Activated naive CD4-positive, alpha-beta T cell treated with anti-CD3 and anti-CD28 coated beads, Interleukin-2, amount 10 ng/mL, durations not matched to agents 7 days and 5 days (primary cell): ENCODE data around the gene ANKRD16.
"Not testable (repeated sequence)": the region's sequence is repeated elsewhere in the genome, so short reads cannot be mapped to it uniquely, and the experiment has no call there.

Experiments used
- CTCF ChIA-PET: fragments of 350-600 bp; sonication (Branson Sonifier 250); formaldehyde crosslinking; loops from one replicate; lab custom pipeline; 2021; ENCODE audit warnings: antibody characterized with exemption; lab: Charles Lee
- DNase-seq: peaks from one replicate; pipeline ENCODE4 v3.0.0-alpha.2; 2020
- H3K27ac Mint-ChIP-seq: one replicate; pipeline ENCODE4 v1.8.0; 2021; ENCODE audit warnings: mild to moderate bottlenecking, moderate library complexity, mixed read lengths
- H3K27me3 Mint-ChIP-seq: one replicate; pipeline ENCODE4 v1.8.0; 2021; ENCODE audit warnings: mild to moderate bottlenecking, mixed read lengths
- H3K36me3 Mint-ChIP-seq: one replicate; pipeline ENCODE4 v1.8.0; 2021; ENCODE audit warnings: mixed read lengths
- H3K4me1 Mint-ChIP-seq: one replicate; pipeline ENCODE4 v1.8.0; 2021; ENCODE audit warnings: mixed read lengths
- H3K4me3 Mint-ChIP-seq: one replicate; pipeline ENCODE4 v1.8.0; 2021; ENCODE audit warnings: mild to moderate bottlenecking, moderate library complexity, mixed read lengths
- H3K9me3 Mint-ChIP-seq: one replicate; pipeline ENCODE4 v1.8.0; 2021; ENCODE audit warnings: mixed read lengths

ANKRD16 gene

DNA sequence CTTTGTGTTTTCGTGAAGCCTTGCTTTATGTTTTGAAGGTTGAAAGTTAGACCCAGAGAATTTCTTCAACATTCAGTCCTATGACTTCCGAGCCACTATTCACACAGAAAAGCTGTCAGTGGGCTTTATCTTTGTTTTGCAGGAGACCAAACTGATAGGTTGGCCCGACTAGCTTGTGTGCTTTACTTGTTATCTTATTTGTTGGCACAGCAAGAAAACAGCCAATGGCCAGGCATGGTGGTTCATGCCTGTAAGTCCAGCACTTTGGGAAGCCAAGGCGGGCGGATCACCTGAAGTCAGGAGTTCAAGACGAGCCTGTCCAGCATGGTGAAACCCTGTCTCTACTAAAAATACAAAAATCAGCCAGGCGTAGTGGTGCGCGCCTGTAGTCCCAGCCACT, 60.4 kb downstream of the ANKRD16 start:
- CTCF ChIA-PET = no interaction called here

DNA sequence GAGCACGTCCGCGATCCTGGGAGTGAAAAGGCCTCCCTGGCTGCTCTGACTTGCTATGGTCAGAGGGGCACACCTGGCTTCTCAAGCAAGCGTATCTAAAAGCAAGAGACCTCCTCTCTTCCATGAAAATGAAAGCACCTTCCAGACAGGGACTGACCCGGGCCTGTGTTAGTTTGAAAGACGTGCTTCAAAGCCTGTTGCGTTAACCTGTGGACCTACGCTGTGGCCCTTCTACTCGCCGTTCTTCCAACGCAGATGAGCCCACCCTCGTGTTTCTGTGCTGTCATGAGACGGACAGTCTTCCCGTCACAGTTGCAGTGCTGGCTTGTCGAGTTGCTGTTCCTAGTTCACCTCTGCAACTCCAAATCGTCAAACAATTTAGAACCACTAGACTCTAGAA, 61.0 kb downstream of the ANKRD16 start:
- H3K27ac Mint-ChIP-seq = no peak overlapping the region
- CTCF ChIA-PET = no interaction called here
- H3K4me1 Mint-ChIP-seq = no peaks in the 10 kb centered on the region

More for the DNA sequence above, 60.4 kb downstream of the ANKRD16 start:
- DNase-seq = no peak
- no peaks in the 10 kb centered on the region for H3K4me1 Mint-ChIP-seq
- H3K27me3 Mint-ChIP-seq = peaks cover 18% of the 10 kb centered on the region
- H3K36me3 Mint-ChIP-seq = no peaks in the 10 kb centered on the region
- H3K9me3 Mint-ChIP-seq = no peaks in the 10 kb centered on the region
- no peak overlapping the region for H3K27ac Mint-ChIP-seq
- no peak overlapping the region for H3K4me3 Mint-ChIP-seq

DNA sequence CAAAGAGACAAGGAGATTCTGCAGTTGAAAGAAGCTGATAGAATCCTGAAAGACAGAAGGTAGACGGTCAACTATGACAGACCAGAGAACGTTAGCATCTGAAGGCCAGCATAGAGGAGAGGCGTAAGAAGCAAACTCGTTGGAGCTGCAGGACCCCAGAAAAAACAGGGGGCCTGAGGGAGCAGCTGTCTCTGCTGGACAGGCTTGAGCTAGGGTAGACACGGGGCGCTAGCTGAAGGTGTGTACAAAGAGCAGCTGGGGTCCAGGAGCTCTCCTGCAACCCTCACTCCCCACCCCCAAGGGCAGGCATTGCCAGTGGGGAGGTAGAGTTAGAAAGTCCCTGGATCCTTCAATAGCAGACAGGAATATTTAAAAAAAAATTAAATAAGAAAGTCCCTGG, 61.9 kb downstream of the ANKRD16 start:
- DNase-seq = no peak
- Mint-ChIP-seq H3K36me3 (no peaks in the 10 kb centered on the region), H3K27ac (no peak overlapping the region), H3K9me3 (no peaks in the 10 kb centered on the region), H3K4me1 (no peaks in the 10 kb centered on the region), H3K4me3 (no peak overlapping the region), H3K27me3 (peaks cover 16% of the 10 kb centered on the region)
- CTCF ChIA-PET = no interaction called here

More for the DNA sequence above, 61.0 kb downstream of the ANKRD16 start:
- Mint-ChIP-seq H3K9me3 (no peaks in the 10 kb centered on the region), H3K27me3 (peaks cover 18% of the 10 kb centered on the region), H3K4me3 (no peak overlapping the region), H3K36me3 (no peaks in the 10 kb centered on the region)
- no peak for DNase-seq

DNA sequence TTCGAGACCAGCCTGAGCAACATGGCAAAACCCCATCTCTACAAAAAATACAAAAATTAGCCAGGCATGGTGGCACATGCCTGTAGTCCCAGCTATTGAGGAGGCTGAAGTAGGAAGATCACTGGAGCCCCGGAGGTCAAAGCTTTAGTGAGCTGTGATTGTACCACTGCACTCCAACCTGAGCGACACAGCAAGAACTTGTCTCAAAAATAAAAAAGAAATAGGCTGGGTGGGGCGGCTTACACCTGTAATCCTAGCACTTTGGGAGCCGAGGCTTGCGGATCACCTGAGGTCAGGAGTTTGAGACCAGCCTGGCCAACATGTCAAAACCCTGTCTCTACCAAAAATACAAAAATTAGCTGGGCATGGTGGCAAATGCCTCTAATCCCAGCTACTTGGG, 63.2 kb downstream of the ANKRD16 start:
- H3K27ac Mint-ChIP-seq, H3K9me3 Mint-ChIP-seq, H3K36me3 Mint-ChIP-seq, H3K4me1 Mint-ChIP-seq, H3K4me3 Mint-ChIP-seq, DNase-seq: not testable (repeated sequence)
- peaks cover 15% of the 10 kb centered on the region for H3K27me3 Mint-ChIP-seq
- CTCF ChIA-PET = interaction anchor here (1.4 kb wide), 1 partner anchor 9 kb away, joined by 3 read pairs; no protein-coding TSS in a partner anchor

DNA sequence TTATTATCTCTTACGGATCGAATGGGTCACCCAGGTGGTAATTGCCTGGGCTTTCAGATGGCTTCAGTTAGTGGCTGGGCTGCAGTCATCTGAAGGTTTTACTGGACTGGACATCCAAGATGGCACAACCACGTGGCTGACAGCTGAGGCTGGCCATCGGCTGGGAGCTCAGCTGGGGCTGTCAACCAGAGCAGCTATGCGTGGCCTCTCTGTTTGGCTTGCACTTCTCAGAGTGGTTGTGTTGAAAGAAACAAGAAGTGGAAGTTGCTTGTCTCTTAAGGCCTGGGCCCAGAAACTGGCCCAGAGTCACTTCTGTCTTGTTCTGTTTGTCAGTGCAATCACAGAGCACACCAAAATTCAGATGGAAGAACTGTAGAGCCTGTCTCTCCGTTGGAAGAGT, 70.8 kb downstream of the ANKRD16 start:
- Mint-ChIP-seq H3K4me1 (peaks cover 29% of the 10 kb centered on the region), H3K4me3 (no peak overlapping the region), H3K9me3 (peaks cover 2% of the 10 kb centered on the region), H3K27ac (no peak overlapping the region), H3K36me3 (no peaks in the 10 kb centered on the region), H3K27me3 (no peaks in the 10 kb centered on the region)
- no peak for DNase-seq
- CTCF ChIA-PET = interaction anchor here (0.6 kb wide), 2 partner anchors 137 to 1755 kb away, joined by 3 to 5 read pairs; no protein-coding TSS in a partner anchor

DNA sequence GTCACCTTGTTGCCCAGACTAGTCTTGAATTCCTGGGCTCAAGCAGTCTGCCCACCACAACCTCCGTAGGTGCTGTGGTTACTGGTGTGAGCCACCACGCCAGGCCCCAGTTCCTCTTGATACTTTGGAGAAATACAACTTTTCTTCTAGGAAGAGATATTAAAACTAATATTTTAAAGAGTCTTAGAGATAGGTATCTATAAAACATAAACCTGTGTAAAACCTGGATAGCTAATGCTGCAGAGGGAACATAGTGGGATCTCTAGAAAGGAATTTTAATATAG, 71.7 kb downstream of the ANKRD16 start:
- Mint-ChIP-seq H3K27me3 (no peaks in the 10 kb centered on the region), H3K4me1 (peaks cover 29% of the 10 kb centered on the region), H3K27ac (no peak overlapping the region), H3K9me3 (peaks cover 2% of the 10 kb centered on the region), H3K4me3 (no peak overlapping the region), H3K36me3 (no peaks in the 10 kb centered on the region)
- no peak for DNase-seq
- CTCF ChIA-PET = interaction anchor here (1.3 kb wide), 1 partner anchor 8 kb away, joined by 3 read pairs; no protein-coding TSS in a partner anchor

DNA sequence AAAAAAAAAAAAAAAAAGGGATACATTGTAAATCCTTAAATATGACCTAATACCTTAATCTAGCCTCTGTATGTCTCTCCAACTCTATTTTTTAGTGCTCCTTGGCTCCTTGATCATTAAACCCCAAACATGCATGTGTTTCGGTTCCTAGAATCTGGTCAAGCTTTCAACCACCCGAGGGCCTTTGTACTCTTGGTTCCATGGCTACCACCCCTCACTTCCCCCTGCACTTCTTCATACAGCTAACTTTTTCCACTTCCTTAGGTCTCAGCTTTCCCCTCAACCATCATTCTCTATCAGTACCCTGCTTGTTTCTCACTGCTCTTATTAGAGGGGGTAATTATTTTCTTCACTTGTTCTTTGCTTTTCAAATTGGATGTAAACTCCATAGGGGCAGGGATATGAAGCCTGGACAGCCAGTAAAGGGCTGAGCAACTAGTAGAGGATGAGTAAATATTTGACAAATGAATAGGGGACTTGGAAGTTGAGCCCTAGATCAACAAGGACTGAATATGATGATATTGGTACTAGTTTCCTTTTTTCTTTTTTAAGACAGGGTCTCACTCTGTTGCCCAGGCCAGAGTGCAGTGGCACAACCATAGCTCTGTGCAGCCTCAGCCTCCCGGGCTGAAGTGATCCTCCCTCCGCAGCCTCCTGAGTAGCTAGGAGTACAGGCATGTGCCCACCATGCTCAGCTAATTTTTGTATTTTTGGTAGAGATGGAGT, 72.2 kb downstream of the ANKRD16 start:
- DNase-seq = no peak
- Mint-ChIP-seq H3K4me3 (no peak overlapping the region), H3K9me3 (peaks cover 2% of the 10 kb centered on the region), H3K27ac (no peak overlapping the region), H3K4me1 (peaks cover 29% of the 10 kb centered on the region), H3K36me3 (no peaks in the 10 kb centered on the region), H3K27me3 (no peaks in the 10 kb centered on the region)
- CTCF ChIA-PET = interaction anchor here (1.3 kb wide), 1 partner anchor 9 kb away, joined by 3 read pairs; no protein-coding TSS in a partner anchor

DNA sequence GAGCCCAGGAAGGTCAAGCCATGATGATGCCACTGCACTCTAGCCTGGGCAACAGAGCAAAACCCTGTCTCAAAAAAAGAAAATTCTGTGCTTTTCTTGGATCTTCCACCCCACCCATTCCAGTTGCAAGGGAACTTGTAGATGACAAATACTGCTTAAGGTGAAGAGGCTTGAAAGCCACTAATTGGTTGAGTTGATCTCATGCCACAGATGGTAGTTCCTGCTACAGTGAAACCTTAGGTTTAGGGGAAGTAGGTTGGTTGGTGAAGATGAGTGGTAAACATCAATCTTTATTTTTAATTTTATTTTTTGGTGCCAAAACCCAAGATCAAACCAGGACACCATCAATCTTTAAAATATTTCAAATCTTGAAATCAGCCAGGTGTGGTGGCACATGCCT, 73.5 kb downstream of the ANKRD16 start:
- peaks cover 2% of the 10 kb centered on the region for H3K9me3 Mint-ChIP-seq
- H3K4me3 Mint-ChIP-seq = no peak overlapping the region
- H3K27me3 Mint-ChIP-seq = no peaks in the 10 kb centered on the region
- no peak for DNase-seq
- H3K27ac Mint-ChIP-seq = no peak overlapping the region
- peaks cover 9% of the 10 kb centered on the region for H3K36me3 Mint-ChIP-seq
- H3K4me1 Mint-ChIP-seq = peaks cover 39% of the 10 kb centered on the region
- CTCF ChIA-PET = no interaction called here

DNA sequence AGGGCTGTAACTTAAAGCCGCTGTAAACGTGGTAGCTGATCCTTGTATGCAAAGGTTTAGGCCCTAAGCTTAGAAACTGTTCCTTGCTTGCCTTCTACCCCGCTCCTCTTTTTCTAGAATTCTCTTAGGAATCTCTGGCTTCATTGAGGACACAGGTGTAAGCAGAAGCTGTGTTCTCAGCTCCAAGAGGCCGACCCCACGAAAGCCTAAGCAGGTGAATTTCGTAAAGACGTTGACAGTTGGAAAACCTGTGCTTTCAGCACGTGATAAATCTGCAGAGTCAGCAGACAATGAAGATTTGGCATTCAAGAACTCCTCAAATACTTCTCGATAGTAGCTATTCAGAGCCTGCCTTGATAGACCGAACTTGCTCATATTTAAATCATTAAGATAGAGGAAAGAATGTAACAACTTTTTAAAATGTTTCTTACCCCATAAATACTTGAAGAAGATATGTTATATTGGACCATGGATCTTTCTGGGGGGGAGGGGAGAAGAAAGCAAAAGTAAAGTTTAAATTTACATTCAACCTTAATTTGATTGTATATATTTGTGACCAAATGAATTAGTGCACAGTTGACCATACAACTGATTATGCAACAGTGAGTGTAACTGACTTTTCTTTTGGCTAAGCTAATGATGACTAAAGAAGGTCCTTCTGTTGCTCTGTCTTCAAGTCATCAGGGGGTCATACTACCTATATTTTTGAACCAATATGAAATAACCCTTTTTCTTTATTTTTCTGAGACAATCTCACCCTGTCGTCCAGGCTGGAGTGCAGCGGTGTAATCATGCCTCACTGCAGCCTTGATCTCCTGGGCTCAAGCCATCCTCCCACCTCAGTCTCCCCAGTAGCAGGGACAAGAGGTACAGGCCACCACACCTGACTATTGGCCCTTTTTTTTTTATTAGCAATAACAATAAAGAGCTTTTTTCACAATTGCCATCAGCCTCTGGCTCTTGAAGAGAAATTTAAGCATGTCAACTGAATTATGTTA, 75.3 kb downstream of the ANKRD16 start:
- Mint-ChIP-seq H3K9me3 (peaks cover 2% of the 10 kb centered on the region), H3K4me3 (peak overlapping the region; percentile 85), H3K27ac (peak overlapping the region; percentile 95), H3K4me1 (peaks cover 54% of the 10 kb centered on the region), H3K36me3 (peaks cover 15% of the 10 kb centered on the region), H3K27me3 (no peaks in the 10 kb centered on the region)
- CTCF ChIA-PET = no interaction called here
- no peak for DNase-seq

DNA sequence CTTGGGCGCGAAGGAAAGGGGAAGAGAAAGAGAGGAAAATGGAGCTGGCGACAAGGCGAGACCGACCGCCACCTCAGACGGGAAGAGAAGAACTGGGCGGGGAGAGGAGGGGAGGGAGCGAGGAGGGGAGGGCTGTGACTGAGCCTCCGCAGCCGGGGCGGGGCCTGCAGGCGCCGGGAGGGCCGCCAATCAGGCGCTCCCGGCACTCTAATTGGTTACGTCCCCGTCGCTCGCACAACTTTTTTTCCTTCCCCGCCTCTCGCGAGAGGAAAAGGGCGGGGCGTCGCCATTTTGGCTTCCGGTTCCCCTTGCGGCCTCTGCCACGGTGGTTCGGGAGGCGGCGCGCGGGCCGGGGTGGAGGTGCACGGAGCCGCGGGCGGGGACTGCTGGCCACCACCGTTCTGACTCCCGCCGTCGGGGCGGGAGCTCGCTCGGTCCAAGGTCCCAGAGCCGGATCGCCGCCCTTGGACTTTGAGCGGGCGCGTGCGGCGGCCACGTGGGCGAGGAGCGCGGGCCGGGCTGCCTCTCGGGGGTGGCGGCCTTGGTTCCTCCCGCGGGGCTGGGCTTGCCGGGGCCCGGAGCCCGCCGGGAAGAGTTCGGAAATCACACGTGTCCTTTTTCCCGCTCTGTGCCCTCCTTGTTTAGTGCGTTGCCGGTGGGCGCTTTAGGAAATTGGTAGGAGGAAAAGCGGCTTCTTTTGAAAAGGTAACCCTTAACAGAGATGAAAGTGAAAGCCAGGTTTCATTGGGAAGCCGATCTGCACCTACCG, 76.2 kb downstream of the ANKRD16 start, which contains the start of gene GDI2:
TSS of gene GDI2 (minus strand) at position 94 of the 769 bp plus-strand sequence. CDS start 176 bp downstream, outside the sequence.
- no peaks in the 10 kb centered on the region for H3K27me3 Mint-ChIP-seq
- CTCF ChIA-PET = no interaction called here
- DNase-seq = peak; percentile 97
- H3K27ac Mint-ChIP-seq = peak within 1 kb of the TSS; percentile 95
- peaks cover 61% of the 10 kb centered on the region for H3K4me1 Mint-ChIP-seq
- H3K36me3 Mint-ChIP-seq = peaks cover 20% of the 10 kb centered on the region
- H3K9me3 Mint-ChIP-seq = peaks cover 2% of the 10 kb centered on the region
- peak within 1 kb of the TSS; percentile 85 for H3K4me3 Mint-ChIP-seq

DNA sequence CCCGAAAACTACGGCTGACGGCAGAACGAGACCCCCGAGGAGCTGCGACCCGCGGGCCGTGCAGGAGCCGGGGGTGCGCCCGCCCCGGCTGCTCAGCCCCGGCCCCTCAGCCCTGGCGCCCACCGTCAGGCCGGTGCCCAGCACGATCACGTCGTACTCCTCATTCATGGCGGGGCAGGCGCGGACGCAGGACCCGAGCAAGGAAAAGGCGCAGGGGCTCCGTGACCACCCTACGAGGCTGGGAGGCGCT, 76.7 kb downstream of the ANKRD16 start:
- peaks cover 20% of the 10 kb centered on the region for H3K36me3 Mint-ChIP-seq
- H3K27ac Mint-ChIP-seq = peak overlapping the region; percentile 95
- no peak for DNase-seq
- H3K4me1 Mint-ChIP-seq = peaks cover 64% of the 10 kb centered on the region
- H3K9me3 Mint-ChIP-seq = peaks cover 2% of the 10 kb centered on the region
- H3K4me3 Mint-ChIP-seq = peak overlapping the region; percentile 85
- H3K27me3 Mint-ChIP-seq = no peaks in the 10 kb centered on the region
- CTCF ChIA-PET = no interaction called here

DNA sequence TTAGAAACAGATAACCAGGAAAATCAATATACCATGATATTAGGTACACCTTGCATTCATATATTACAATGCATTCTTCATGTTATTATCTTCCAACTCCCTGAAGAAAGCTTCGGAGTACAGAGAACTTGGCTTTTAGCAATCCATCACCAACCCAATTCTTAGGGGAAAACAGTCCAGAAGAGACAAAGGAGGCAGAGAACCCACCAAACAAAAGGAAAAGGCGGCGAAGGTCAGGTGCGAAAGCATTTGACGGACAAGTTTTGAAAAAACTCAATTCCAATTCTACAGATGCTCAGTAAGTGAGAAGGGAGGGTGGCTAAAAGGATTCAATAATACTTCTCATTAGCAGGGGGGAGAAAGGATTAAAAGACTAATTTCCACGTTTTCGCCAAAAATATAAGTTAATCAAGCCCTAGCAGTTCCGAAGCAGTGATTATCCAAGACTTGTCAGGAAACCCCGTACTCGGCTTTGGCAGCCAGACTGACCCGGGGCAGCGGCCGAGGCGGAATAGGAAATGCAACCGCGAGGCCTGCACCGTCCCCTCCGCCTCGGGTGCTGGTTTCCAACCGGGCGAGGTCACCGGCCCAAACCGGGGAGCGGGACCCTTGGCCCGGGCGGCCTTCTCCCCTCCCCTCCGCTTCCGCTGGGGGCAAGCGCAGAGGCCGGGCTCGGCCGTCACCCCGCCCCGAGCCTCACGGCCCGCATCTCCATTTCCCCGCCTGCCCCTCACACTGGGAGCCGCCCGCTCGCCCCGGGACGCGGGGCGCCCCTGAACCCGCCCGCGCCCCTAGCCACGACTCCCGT, 77.2 kb downstream of the ANKRD16 start:
- DNase-seq = peak; percentile 62
- H3K27me3 Mint-ChIP-seq = no peaks in the 10 kb centered on the region

More for the DNA sequence above, 77.2 kb downstream of the ANKRD16 start:
- H3K36me3 Mint-ChIP-seq = peaks cover 23% of the 10 kb centered on the region
- CTCF ChIA-PET = no interaction called here
- H3K9me3 Mint-ChIP-seq = peaks cover 2% of the 10 kb centered on the region
- peaks cover 68% of the 10 kb centered on the region for H3K4me1 Mint-ChIP-seq
- H3K27ac Mint-ChIP-seq = peak overlapping the region; percentile 88
- peak overlapping the region; percentile 85 for H3K4me3 Mint-ChIP-seq
